ENCODE data around the gene CDC16.

CDC16 gene

GRCh38 chr13:114299604-114300305 lies 65.1 kb downstream of the CDC16 start:
- no peak for DNase-seq (ENCODE audit: extremely low read depth, low read depth)
- TF ChIP-seq, protein P1, sequence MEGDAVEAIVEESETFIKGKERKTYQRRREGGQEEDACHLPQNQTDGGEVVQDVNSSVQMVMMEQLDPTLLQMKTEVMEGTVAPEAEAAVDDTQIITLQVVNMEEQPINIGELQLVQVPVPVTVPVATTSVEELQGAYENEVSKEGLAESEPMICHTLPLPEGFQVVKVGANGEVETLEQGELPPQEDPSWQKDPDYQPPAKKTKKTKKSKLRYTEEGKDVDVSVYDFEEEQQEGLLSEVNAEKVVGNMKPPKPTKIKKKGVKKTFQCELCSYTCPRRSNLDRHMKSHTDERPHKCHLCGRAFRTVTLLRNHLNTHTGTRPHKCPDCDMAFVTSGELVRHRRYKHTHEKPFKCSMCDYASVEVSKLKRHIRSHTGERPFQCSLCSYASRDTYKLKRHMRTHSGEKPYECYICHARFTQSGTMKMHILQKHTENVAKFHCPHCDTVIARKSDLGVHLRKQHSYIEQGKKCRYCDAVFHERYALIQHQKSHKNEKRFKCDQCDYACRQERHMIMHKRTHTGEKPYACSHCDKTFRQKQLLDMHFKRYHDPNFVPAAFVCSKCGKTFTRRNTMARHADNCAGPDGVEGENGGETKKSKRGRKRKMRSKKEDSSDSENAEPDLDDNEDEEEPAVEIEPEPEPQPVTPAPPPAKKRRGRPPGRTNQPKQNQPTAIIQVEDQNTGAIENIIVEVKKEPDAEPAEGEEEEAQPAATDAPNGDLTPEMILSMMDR (IDR thresholded peaks at IDR 0.05; ENCODE audit: low read depth, low read length) = no peak

DNA sequence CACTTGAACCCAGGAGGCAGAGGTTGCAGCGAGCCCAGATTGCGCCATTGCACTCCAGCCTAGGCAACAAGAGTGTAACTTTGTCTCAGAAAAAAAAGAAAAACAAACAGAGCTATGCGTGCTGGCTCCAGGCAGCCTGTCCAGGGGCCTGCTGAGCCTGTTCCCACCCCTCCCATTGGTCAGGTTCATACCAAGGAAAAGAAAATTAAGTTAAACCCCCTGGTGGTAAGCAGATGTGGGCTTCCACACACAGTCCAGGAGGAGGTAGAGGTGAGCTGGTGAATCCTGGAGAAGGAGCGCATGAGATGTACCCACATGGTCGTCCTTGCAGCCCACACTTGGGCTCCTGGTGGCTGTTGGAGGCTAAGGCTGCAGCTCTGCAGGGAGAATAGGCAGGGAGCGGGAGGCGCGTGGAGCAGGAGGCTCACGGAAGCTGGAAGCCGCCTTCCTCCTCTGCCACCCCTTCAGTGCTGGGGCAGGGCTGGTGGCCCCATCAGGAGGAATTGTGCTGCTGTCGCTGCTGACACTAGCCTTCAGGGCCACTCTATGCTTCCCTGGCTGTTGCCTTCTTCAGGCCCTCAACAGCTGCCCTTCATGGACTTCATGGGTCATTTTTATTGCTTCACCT lies 69.1 kb downstream of the CDC16 start:
- TF ChIP-seq, protein P1 (IDR thresholded peaks at IDR 0.05; ENCODE audit: low read depth, low read length) = no peak
- no peak for DNase-seq (ENCODE audit: extremely low read depth, low read depth)

GRCh38 chr13:114304346-114305034 lies 69.8 kb downstream of the CDC16 start:
- TF ChIP-seq, protein P1 (IDR thresholded peaks at IDR 0.05; ENCODE audit: low read depth, low read length) = no peak
- DNase-seq (ENCODE audit: extremely low read depth, low read depth) = no peak

GRCh38 chr13:114309086-114309485 lies 74.4 kb downstream of the CDC16 start:
- no peak for DNase-seq (ENCODE audit: extremely low read depth, low read depth)
- TF ChIP-seq, protein P1 (IDR thresholded peaks at IDR 0.05; ENCODE audit: low read depth, low read length) = no peak

GRCh38 chr13:114309806-114310410 lies 75.2 kb downstream of the CDC16 start:
- TF ChIP-seq, protein P1 (IDR thresholded peaks at IDR 0.05; ENCODE audit: low read depth, low read length) = no peak
- no peak for DNase-seq (ENCODE audit: extremely low read depth, low read depth)

GRCh38 chr13:114310956-114311355 lies 76.3 kb downstream of the CDC16 start:
- TF ChIP-seq, protein P1 (IDR thresholded peaks at IDR 0.05; ENCODE audit: low read depth, low read length) = no peak
- DNase-seq (ENCODE audit: extremely low read depth, low read depth) = no peak
